Neural progenitor cell (in vitro differentiated cells): ENCODE results near the gene IL16. TPM values are rescaled to one million over a fixed set of nuclear protein-coding genes. Genes with fewer than 3 reads are reported as not detected.

Experiments used
- DNase-seq: peaks from one replicate; pipeline ENCODE4 v3.0.0-alpha.2; 2016; ENCODE audit warnings: low spot score
- H2AFZ ChIP-seq: fragments of 200-600 bp; sonication (generic); replicated peaks from 2 replicates; pipeline ENCODE4 v1.6.1; 2016; ENCODE audit warnings: antibody characterized with exemption
- H3F3A ChIP-seq: fragments of 200-600 bp; sonication (generic); 2 replicates; pipeline ENCODE4 v1.6.1; 2016; ENCODE audit warnings: antibody characterized with exemption, low read depth
- H3K27ac ChIP-seq: fragments of 200-600 bp; sonication (generic); 2 replicates; pipeline ENCODE4 v1.5.1; 2016; ENCODE audit warnings: mild to moderate bottlenecking
- H3K27me3 ChIP-seq: fragments of 200-600 bp; sonication (generic); 2 replicates; pipeline ENCODE4 v1.6.1; 2016; ENCODE audit warnings: mild to moderate bottlenecking, moderate library complexity
- H3K36me3 ChIP-seq: fragments of 200-600 bp; sonication (generic); 2 replicates; pipeline ENCODE4 v1.5.1; 2016
- H3K4me1 ChIP-seq: fragments of 200-600 bp; sonication (generic); 2 replicates; pipeline ENCODE4 v1.6.1; 2016; ENCODE audit warnings: mixed run types
- H3K4me2 ChIP-seq: fragments of 200-600 bp; sonication (generic); 2 replicates; pipeline ENCODE4 v1.6.1; 2016
- H3K4me3 ChIP-seq: fragments of 200-600 bp; sonication (generic); 2 replicates; pipeline ENCODE4 v1.5.1; 2016
- H3K79me2 ChIP-seq: fragments of 200-600 bp; sonication (generic); 2 replicates; pipeline ENCODE4 v1.6.1; 2016; ENCODE audit warnings: low read depth
- H3K9ac ChIP-seq: fragments of 200-600 bp; sonication (generic); 2 replicates; pipeline ENCODE4 v1.6.1; 2016
- H3K9me3 ChIP-seq: fragments of 200-600 bp; sonication (generic); 2 replicates; pipeline ENCODE4 v1.5.1; 2016; ENCODE audit warnings: low read depth
- H4K20me1 ChIP-seq: fragments of 200-600 bp; sonication (generic); 2 replicates; pipeline ENCODE4 v1.6.1; 2016; ENCODE audit warnings: low read depth
- H3K27ac Mint-ChIP-seq: 3 replicates; pipeline ENCODE4 v1.8.0; 2021; ENCODE audit warnings: mixed read lengths
- H3K27me3 Mint-ChIP-seq: 2 replicates; pipeline ENCODE4 v1.8.0; 2022; ENCODE audit warnings: low read depth, mild to moderate bottlenecking, inconsistent platforms, moderate library complexity, mixed read lengths; ENCODE audit not compliant: insufficient read depth
- H3K36me3 Mint-ChIP-seq: 3 replicates; pipeline ENCODE4 v1.8.0; 2021; ENCODE audit warnings: mixed read lengths
- H3K4me1 Mint-ChIP-seq: 3 replicates; pipeline ENCODE4 v1.8.0; 2021; ENCODE audit warnings: mixed read lengths
- H3K4me3 Mint-ChIP-seq: 3 replicates; pipeline ENCODE4 v1.8.0; 2021; ENCODE audit warnings: mild to moderate bottlenecking, moderate library complexity, mixed read lengths
- H3K9me3 Mint-ChIP-seq: 3 replicates; pipeline ENCODE4 v1.8.0; 2020; ENCODE audit warnings: mixed read lengths
- EZH2 ChIP-seq: fragments of 200-600 bp; sonication (generic); IDR thresholded peaks from 2 replicates; pipeline ENCODE4 v1.6.1; 2017; ENCODE audit warnings: antibody characterized with exemption, mild to moderate bottlenecking, moderate library complexity
- EZH2phosphoT487 ChIP-seq: fragments of 200-600 bp; sonication (generic); IDR thresholded peaks from 2 replicates; pipeline ENCODE4 v1.6.1; 2017; ENCODE audit warnings: antibody characterized with exemption
- total RNA-seq: library from RNA; depleted of rRNA; stranded (reverse); fragments of >200 nt; gene quantifications from 2 replicates; pipeline ENCODE4 v1.2.3, GENCODE V29; 2015; ENCODE audit warnings: low replicate concordance
- TF ChIP-seq, protein P1 (sequence below): fragments of 200-600 bp; sonication (generic); IDR thresholded peaks from 2 replicates; pipeline ENCODE4 v1.5.1; 2017; ENCODE audit warnings: antibody characterized with exemption, mild to moderate bottlenecking

The IL16 gene
- total RNA-seq, 1 donor from 2014 or later: not detected

DNA sequence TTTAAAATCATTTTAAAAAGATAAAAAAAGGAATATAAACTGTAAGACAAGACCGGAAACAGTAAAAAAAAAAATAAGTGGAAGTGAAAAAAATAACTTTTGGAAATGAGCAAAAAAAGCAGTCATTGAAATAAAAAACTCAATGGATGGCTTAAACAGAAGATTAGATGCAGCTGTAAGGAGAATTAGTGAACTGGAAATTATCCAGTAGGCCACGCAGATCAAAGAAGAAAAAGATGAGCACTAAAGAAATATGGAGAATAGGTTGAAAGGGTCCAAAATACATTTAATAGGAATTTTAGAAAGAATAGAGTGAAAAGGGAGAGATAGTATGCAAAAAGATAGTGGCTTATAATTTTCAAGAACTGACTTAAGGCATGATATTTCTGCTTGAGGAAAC is 80.3 kb downstream of the IL16 start:
- Mint-ChIP-seq H3K27ac (no peak overlapping the region), H3K4me1 (peaks cover 7% of the 10 kb centered on the region), H3K9me3 (peaks cover 13% of the 10 kb centered on the region), H3K27me3 (peaks cover 10% of the 10 kb centered on the region), H3K4me3 (no peak overlapping the region), H3K36me3 (no peaks in the 10 kb centered on the region)
- TF ChIP-seq EZH2phosphoT487 (no peak), EZH2 (no peak)
- TF ChIP-seq, protein P1, sequence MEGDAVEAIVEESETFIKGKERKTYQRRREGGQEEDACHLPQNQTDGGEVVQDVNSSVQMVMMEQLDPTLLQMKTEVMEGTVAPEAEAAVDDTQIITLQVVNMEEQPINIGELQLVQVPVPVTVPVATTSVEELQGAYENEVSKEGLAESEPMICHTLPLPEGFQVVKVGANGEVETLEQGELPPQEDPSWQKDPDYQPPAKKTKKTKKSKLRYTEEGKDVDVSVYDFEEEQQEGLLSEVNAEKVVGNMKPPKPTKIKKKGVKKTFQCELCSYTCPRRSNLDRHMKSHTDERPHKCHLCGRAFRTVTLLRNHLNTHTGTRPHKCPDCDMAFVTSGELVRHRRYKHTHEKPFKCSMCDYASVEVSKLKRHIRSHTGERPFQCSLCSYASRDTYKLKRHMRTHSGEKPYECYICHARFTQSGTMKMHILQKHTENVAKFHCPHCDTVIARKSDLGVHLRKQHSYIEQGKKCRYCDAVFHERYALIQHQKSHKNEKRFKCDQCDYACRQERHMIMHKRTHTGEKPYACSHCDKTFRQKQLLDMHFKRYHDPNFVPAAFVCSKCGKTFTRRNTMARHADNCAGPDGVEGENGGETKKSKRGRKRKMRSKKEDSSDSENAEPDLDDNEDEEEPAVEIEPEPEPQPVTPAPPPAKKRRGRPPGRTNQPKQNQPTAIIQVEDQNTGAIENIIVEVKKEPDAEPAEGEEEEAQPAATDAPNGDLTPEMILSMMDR: no peak
- no peak overlapping the region for H3K9ac ChIP-seq
- H3K4me3 ChIP-seq: no peak overlapping the region
- H3K36me3 ChIP-seq: no peaks in the 10 kb centered on the region
- H4K20me1 ChIP-seq: no peaks in the 10 kb centered on the region
- H3K9me3 ChIP-seq: no peaks in the 10 kb centered on the region
- no peaks in the 10 kb centered on the region for H3K79me2 ChIP-seq
- H3K27ac ChIP-seq: no peak overlapping the region
- peaks cover 4% of the 10 kb centered on the region for H3K4me1 ChIP-seq
- H3F3A ChIP-seq: peaks cover 4% of the 10 kb centered on the region
- H2AFZ ChIP-seq: no peak overlapping the region
- no peak for DNase-seq
- H3K27me3 ChIP-seq: no peaks in the 10 kb centered on the region
- no peak overlapping the region for H3K4me2 ChIP-seq

DNA sequence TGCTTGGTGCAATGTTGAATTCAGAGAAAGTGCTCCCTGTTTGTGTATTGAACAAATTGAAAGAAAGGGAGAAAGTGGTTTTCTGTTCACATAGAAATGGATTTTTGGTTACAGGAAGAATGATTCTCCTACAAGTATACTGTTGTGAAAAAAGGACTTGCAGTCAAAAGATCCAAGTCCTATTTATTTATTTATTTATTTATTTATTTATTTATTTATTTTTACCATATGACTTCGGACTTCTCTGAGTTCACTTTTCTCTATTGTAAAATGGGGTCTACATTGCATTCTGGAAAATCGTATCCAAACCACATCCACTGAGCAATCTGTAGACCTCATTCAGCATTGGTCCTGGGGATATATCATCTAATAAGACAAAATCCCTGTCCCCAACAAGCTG is 81.2 kb downstream of the IL16 start:
- Mint-ChIP-seq H3K27ac (no peak overlapping the region), H3K4me3 (no peak overlapping the region), H3K36me3 (no peaks in the 10 kb centered on the region), H3K9me3 (peaks cover 13% of the 10 kb centered on the region), H3K27me3 (peaks cover 5% of the 10 kb centered on the region), H3K4me1 (peaks cover 7% of the 10 kb centered on the region)
- no peak for DNase-seq
- Histone ChIP-seq H4K20me1 (no peaks in the 10 kb centered on the region), H3K4me3 (no peak overlapping the region), H3K79me2 (no peaks in the 10 kb centered on the region), H3K9ac (no peak overlapping the region), H3K27me3 (no peaks in the 10 kb centered on the region), H3K27ac (no peak overlapping the region), H3F3A (peaks cover 4% of the 10 kb centered on the region), H3K4me2 (no peak overlapping the region), H3K9me3 (no peaks in the 10 kb centered on the region), H2AFZ (no peak overlapping the region), H3K4me1 (peaks cover 4% of the 10 kb centered on the region), H3K36me3 (no peaks in the 10 kb centered on the region)
- TF ChIP-seq, protein P1: no peak
- TF ChIP-seq EZH2phosphoT487 (no peak), EZH2 (no peak)

GRCh38 chr15:81278306-81279029 is 81.8 kb downstream of the IL16 start:
- no peaks in the 10 kb centered on the region for H3K79me2 ChIP-seq
- peaks cover 5% of the 10 kb centered on the region for H3K27me3 Mint-ChIP-seq
- no peak overlapping the region for H3K4me3 ChIP-seq
- no peak for DNase-seq
- H3F3A ChIP-seq: peaks cover 4% of the 10 kb centered on the region
- H3K9me3 Mint-ChIP-seq: peaks cover 13% of the 10 kb centered on the region
- H3K9ac ChIP-seq: no peak overlapping the region
- H3K27me3 ChIP-seq: no peaks in the 10 kb centered on the region
- H3K4me1 ChIP-seq: peaks cover 4% of the 10 kb centered on the region
- H3K36me3 ChIP-seq: no peaks in the 10 kb centered on the region
- no peak overlapping the region for H3K4me2 ChIP-seq
- TF ChIP-seq, protein P1: no peak
- TF ChIP-seq EZH2phosphoT487: no peak
- H3K9me3 ChIP-seq: no peaks in the 10 kb centered on the region
- H4K20me1 ChIP-seq: no peaks in the 10 kb centered on the region
- no peak overlapping the region for H3K4me3 Mint-ChIP-seq
- H3K27ac ChIP-seq: no peak overlapping the region
- H3K36me3 Mint-ChIP-seq: no peaks in the 10 kb centered on the region
- no peak overlapping the region for H2AFZ ChIP-seq
- peaks cover 7% of the 10 kb centered on the region for H3K4me1 Mint-ChIP-seq
- no peak overlapping the region for H3K27ac Mint-ChIP-seq
